GM03348 (cell line): ENCODE results near the gene FHIT.

Experiments
- DNase-seq: peaks from one replicate; pipeline ENCODE4 v3.0.0; 2012; ENCODE audit warnings: low spot score

FHIT gene

GRCh38 chr3:61169621-61170251, 81.5 kb downstream of the FHIT start:
- no peak for DNase-seq

- no peak for DNase-seq
Observed at GRCh38 chr3:61168286-61168685, 83.0 kb downstream of the FHIT start.

- DNase-seq, result no peak
Observed at GRCh38 chr3:61162965-61163364, 88.3 kb downstream of the FHIT start.

DNA sequence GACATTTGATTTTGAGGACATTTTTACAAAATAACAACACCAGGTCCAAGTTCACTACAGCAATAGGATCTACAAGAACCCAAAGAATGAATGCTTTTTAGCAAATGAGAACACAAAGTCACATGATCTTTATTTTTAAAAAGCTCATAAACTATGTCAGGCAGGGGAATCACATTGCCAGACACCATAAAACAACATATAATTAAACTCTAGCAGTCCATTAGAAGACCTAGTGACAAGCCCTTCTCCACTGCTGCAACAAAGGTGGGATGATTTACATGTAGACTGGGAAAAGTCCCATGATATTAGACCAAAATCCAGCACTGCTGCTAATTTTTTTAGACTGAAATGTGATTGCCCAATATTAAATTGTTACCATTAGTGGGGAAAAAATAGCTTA, 92.6 kb downstream of the FHIT start:
- DNase-seq, result no peak

DNA sequence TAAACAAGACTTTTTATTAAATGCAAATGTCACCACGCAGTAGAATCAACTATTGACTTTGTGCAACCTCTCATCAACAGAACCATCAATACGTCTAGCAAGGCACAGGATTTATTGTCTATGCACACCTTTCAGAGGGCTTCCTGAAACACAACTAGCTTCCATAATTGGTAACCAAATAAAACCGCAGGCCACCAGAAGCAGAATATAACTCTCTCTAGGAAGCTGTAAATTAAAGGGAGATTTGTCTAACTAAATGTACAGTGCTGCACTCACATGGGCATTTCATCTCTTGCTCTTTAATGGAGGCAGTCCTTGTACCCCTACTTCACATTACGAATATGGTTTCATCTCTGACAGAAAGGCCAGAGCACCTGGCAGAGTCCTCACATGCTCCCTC, 93.0 kb downstream of the FHIT start:
- no peak for DNase-seq

GRCh38 chr3:61157414-61157813, 93.8 kb downstream of the FHIT start:
- no peak for DNase-seq

DNA sequence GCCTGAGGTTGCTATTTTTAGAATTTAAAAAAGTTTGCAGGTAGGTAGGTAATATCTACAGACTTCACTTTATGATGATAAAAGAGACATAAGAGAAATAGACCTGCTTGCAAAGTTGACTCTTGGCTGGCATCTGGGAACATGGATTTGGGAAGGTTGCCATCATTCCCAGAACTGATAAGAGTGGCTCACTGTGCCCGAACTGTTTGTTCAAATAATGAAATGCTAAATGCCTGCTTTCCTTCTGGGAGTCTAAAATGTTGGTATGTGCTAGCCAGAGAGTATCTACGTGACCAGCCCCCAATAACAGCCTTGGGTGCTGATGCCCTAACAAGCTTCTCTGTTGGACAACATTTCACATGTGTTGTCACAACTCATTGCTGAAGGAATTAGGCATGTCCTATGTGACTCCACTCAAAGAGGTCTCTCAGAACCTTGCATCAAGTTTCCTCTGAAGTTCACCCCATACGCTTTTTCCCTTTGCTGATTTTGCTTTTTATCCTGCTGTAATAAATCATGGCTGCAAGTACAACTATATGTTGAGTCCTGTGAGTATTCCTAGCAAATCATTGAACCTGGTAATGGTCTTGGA, 95.5 kb downstream of the FHIT start:
- no peak for DNase-seq

DNA sequence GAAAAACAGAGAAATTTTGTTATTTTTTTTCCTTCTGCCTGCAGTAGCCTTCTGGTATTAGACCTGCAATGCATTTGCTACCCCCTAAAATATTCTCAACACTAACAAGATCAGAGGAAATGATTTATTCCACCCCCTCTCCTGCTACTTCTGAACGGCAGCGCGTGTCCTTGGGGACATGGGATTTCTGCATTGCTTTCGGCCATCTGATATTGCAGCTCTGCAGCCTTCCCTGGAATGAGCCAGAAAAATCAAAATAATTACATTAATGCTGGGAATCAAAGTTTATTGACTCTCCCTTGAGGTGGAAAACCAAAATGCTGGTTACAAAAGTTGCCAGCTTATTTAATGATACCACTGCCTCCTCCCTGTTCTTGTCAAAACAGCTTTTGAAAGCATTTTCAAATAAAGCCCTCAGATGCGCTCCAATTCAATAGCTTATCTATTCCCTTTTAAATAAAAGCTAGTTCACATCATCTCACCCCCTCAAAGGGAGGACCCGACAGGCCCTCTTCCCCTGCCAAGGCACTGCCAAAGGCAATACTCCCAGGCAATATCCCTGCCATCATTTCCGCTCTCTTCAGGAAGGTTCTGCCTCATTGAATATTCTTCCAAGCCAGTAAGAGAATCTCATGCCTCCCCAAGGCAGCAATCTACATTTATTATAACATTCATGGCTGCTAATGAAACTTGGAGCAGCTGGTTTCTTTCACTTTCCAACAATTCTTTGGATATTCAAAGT, 96.6 kb downstream of the FHIT start:
- no peak for DNase-seq

DNA sequence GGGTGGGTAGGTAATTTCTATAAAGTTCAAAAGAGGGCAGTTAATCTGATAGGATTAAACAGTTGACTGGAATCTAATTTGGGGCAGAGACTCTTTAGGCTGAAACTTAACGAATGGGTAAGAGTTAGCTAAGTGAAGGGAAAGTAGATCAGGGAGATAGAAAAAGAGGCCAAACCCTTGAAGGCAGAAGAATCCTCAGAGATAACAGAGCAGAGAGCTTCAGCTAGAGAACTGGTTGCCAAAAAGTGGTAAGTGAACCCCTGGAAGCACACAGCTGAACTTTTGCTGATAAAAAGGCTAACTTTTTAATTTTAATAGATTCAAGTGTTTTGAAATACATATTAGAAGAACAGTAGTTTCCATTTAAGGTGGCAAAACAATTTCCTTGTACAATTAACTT, 99.2 kb downstream of the FHIT start:
- no peak for DNase-seq

GRCh38 chr3:61149236-61149635, 102.0 kb downstream of the FHIT start:
- no peak for DNase-seq

DNA sequence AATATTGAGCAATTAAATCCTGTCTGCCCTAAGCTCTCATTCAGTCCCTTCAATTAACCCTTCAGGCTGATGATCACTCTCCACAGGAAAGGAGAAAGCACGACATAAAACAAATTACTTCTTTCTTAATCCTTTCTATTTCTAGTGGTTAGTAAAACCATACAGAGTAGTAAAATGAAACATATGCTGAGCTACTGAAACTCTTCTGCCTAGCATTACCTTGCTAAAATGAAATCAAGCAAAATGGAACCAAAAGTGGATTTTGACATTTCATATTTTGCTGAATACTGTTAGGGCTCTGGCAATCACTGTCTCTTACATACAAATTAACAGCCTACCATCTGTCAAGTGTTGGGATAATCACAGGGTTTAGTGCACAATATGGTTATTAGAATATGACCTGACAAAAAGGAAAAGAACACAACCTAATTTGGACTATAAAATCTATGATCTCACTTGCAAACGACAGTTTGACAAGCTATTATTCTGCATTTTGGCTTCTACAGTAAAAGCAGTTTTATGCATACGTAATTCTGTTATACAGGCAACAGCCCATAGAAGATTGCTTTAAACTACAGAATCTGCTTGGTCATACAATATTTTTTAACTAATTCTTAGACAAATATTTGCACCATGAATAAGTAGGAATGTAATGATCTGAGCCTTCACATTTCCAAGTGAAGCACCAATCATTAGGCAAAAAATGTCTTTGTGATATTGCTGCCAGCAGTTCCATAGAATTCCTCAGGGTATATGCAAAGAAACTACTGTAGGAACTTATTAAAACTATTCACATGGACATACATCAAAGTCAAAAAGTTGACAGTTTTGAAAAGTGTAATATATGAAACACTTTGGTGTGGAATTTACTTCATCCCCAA, 105.0 kb downstream of the FHIT start:
- DNase-seq, result no peak

DNA sequence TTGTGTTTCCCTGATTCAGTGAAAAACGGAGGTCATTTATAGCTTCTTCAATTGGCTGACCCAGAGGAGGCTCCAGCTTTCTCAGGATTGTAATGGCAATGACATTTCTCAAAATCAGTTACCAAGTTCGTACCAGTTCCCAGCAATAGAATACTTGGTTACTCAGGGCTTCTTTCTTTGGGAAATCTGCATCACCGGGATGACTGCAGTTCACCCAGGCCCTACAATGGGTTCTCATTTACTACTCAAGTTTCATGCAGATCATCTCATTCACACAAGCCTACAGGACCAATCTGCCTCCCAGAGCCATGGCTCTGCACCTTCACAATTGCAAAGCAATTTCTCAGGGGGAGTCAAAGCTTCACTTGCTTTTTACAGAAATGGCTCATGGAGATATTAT, 109.6 kb downstream of the FHIT start:
- no peak for DNase-seq

- DNase-seq, result no peak
Observed at GRCh38 chr3:61141227-61141626, 110.0 kb downstream of the FHIT start.

- DNase-seq, result no peak
Observed at GRCh38 chr3:61139686-61140085, 111.6 kb downstream of the FHIT start.

DNA sequence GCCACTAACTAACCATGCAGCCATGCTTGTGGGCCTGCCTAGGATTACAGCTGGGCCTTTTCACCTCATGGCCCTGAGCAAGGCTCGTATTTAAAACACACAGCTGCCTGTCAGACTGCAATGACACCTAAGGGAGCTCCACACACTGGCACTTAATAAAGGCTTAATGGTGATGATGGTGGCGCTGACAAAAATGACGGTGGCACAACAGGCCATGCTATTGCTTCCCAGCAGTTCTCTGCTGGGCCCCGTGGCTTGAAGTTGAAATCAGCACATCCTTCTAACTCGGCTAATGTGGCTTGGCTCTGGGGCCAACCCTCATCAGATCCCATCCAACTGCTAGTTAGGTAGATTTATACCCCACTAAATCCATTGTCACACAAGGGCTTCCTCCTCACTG, 112.9 kb downstream of the FHIT start:
- DNase-seq, result no peak

- DNase-seq, result no peak
Observed at GRCh38 chr3:61136191-61136590, 115.1 kb downstream of the FHIT start.

DNA sequence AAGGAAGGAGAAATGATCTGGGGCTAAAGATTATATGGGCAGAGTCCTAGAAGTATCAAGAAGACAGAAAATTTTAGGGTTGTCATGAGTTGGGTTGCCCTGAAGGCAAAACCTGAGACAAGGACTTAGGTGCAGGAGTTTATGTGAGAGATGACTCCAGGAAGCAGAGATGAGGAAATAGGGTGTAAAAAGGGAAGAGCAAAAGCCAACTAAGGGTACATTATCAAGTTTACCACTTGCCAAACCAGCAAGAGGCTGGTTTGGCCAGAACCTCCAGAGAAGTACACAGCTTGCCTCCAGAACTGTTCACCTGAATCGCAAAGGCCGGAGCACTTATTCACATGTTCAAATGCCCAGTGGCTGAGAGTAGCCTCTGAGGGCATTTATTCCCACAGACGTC, 116.7 kb downstream of the FHIT start:
- no peak for DNase-seq

DNA sequence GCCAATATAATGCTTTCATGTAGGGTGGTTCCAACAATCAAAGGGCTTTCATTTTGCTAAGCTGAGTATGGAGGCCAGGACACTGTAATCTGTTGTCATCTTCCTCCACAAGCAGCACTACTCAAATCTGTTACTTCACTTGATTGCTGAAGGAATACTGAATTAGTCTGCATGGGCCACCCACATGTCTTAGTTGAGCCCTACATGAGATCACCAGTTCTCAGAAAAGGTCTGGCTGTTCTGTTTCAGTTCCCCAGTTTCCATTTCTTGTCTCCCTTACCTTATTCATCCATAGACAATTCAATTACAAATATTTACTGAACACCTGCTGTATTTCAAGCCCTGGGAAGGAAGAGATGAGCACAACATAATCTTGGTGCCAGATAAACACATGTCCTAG, 119.2 kb downstream of the FHIT start:
- DNase-seq, result no peak

- DNase-seq, result no peak
Observed at GRCh38 chr3:61118830-61119229, 132.4 kb downstream of the FHIT start.

GRCh38 chr3:61117045-61117898, 134.0 kb downstream of the FHIT start:
- DNase-seq, result no peak

DNA sequence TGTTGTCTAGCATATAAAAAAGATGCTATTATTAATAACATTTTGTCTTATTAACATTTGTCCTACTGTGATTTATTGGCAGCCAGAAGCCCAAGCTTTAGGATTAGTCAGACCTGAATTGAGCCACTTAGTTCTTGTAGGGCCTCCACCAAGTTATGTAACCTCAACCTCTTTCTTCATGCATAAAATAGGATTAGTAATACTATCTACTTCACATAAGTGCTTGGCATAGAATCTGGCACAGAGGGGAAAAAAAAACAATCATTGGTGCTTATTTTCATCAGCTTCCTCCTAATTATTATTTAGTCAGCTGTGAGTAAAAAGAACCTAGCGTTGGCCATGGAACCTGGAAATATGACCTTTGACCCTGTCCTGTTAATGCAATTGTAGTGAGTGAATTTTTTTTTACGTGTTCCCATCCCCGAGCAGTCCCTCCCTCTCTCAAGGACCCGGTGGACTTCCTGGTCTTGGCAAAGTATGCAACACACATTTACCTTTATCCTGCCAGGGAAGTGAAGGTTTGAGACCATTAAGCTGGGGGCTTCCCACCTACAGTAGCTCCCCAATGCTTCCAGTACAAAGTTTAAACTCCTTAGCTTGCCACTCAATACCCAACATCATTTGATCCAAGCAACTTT, 136.8 kb downstream of the FHIT start:
- DNase-seq, result no peak
